GM19397 (cell line): ENCODE results near the gene KRT85.
A peak's percentile ranks its signal among the peaks of the same experiment; 100 is the strongest.
"Not testable (repeated sequence)": the region's sequence is repeated elsewhere in the genome, so short reads cannot be mapped to it uniquely, and the experiment has no call there.

Source experiments
- ATAC-seq: cut with Tn5 transposase; IDR thresholded peaks from one replicate; pipeline ENCODE4 v1.9.1; 2021; ENCODE audit warnings: mild to moderate bottlenecking, moderate library complexity; ENCODE audit not compliant: unreplicated experiment

Gene KRT85

GRCh38 chr12:52327830-52328500, 39.3 kb downstream of the KRT85 start:
- ATAC-seq: no peak

GRCh38 chr12:52327052-52327829, 40.0 kb downstream of the KRT85 start:
- peak; percentile 80 for ATAC-seq

DNA sequence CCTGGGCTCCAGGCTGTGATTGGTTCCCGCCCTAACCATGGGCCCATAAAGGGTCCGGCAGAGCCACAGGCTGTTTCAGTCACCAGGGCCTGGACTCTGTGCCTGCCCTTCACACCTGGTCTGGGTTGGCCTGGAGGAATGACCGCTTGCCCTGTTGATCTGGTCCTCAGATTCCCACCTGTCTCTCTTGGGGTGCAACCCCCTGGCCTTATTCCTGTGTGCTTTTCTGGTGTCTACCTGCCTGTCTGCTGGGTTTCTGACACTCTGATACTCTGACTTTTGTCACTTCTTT, 43.2 kb downstream of the KRT85 start:
- no peak for ATAC-seq

- no peak for ATAC-seq
Measured at GRCh38 chr12:52323416-52324152, 43.7 kb downstream of the KRT85 start.

GRCh38 chr12:52323001-52323400, 44.3 kb downstream of the KRT85 start:
- ATAC-seq: no peak

DNA sequence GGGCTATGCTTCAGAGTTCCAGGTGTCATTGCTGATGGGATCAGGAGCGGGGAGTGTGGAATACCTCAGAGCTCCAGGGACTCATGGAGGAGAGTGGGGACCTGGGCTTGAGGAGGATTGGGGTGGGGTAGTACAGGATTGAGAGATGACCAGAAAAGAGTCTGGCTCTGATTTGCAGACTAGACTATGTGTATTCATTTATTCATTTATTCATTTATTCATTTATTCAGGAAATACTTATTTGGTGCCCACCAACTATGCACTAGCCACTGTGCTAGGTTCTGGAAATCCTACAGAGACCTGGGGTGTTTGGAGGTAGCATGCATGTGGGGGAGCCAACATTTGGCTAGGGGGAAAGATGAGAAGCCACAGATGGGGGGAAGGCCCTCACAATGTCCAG, 45.2 kb downstream of the KRT85 start:
- ATAC-seq: no peak

DNA sequence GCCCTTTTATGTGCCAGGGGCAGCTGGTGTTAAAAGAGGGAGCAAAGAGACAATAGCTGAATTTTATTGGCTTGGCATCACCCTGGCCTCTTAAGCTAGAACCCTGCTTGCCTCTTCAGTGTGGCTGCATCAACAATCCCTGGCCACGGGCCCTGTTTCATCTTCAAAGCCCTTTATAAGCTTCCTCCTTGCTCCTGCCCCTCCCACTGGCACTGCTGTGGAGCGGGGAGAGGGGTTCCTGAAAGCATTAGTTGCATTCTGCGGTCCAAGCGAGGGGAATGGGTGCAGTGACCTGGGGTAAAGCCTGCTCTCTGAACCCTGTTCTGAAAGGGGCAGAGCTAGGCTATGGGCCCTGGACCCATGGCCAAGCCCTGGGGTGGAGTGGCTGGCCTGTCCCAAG, 45.9 kb downstream of the KRT85 start:
- no peak for ATAC-seq

DNA sequence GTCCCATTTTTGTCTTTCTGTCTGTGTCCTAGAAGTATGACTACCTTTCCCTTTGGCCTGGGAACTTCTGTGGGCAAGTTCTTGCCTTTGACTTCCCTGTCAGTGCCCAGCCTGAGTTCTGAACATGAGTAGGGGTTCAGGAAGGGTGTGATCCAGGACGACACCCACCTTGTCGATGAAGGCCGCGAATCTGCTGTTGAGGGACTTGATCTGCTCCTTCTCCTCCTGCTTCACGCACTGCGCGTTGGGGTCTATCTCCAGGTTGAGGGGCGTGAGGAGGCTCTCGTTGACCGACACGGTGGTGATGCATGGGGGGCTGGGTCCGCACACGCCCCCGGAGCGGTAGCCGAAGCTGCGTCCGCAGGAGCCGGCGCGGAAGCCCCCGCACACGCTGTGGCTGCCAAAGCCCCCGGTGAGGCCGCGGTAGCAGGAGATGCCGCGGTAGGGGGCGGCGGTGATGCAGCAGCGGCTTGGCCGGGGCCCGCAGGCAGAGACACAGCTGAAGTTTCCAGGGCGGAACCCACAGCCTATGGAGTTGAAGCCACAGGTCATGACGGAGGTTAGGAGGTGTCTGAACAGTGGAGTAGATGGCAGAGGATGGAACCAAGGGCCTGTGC, 46.4 kb downstream of the KRT85 start, which contains the start of gene KRT83:
Gene KRT83 (minus strand): TSS at position 615 of the 617 bp plus-strand sequence. CDS start 63 bp downstream, at position 552.
- ATAC-seq: no peak

DNA sequence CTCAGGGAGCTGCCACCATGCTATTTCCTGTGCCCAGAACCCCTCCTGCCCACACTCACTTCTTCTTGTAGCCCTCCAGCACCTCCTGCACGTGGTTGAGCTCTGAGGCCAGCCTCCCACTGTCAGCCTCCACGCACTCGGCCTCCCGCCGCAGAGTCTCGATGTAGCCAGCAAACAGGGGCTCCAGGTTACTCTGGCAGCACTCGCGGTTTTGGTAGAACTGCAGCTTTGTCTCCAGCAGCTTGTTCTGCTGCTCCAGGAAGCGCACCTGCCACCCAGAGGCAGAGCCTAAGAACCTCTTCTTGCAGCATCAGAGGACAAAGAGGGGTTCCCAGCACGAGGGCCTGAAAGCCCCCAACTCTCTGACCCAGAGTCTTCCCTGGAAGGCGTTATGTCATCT, 48.2 kb downstream of the KRT85 start:
- no peak for ATAC-seq

DNA sequence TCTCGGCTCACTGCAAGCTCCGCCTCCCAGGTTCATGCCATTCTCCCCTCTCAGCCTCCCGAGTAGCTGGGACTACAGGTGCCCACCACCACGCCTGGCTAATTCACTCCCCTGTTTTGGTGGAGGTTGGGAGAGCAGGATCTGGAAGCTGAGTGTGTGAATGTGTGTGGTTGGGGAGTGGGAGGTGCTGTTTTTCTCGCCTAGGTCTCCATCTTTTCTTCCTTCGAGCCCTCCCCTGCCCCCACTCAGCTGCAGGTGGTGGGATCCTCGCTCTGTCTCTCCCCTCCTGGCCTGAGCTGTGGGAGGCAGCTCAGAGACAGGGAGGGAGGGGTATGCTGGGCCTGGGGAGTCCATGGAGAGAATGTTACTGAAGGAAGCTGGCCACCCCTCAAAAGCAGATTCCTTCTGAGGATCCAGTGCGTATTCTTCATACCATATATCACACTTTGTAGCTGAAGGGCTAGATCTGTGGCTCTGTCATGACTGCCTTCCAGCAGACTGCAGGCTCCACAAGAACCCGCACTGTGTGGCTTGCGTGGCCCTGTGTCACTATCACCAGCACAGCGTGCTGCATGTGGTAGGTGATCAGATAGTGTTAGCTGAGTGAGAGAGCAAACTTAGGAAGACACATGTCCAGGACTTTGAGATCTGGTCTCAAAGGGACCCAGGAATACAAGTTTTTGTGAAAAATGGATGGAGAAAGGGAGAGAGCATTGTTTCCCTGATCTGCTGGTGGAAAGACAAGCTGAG, 48.9 kb downstream of the KRT85 start:
- no peak for ATAC-seq

DNA sequence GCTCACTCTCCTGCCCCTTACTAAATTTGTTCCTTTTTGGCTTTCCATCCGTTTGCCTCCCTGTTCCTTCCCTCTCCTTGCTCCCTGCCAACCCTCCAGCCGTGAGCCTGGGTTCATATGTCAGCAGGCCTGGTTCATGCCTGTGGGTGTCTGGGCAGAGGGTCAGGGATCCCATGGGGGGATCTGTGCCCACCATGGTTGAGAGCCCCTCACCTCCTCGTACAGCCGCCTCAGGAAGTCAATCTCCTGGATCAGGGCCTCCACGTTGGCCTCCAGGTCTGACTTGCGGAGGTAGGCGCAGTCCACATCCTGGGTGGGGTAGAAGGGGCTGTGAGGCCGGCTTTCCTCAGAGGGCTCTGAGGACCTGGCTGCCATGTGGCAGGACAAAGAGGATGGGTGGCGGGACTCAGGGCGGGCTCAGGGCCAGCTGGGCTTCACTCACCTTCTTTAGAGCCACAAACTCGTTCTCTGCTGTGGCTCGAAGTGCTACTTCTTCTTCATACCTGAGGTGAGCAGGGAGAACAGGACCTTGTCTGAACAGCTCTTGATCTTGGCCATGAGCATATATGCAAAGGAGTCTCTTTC, 49.7 kb downstream of the KRT85 start:
- no peak for ATAC-seq

- ATAC-seq: no peak
Measured at GRCh38 chr12:52316701-52317100, 50.6 kb downstream of the KRT85 start.

GRCh38 chr12:52316290-52316689, 51.0 kb downstream of the KRT85 start:
- no peak for ATAC-seq

DNA sequence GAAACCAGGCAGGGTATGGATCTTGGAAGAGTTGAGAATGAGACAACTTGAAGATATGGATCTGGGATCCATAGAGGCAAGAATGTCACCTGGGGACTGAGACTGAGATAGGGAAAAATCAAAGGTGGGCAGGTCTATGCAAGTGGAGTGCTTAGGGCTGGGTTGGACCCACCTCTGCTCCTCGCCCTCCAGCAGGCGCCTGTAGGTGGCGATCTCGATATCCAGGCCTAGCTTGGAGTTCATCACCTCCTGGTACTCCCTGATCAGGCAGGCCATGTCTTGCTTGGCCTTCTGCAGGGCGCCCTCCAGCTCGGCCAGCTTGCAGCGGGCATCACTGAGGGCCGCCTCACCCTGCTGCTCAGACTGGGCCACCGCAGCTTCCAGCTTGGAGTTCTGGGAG, 51.6 kb downstream of the KRT85 start:
- ATAC-seq: not testable (repeated sequence)

GRCh38 chr12:52314511-52314910, 52.8 kb downstream of the KRT85 start:
- no peak for ATAC-seq

DNA sequence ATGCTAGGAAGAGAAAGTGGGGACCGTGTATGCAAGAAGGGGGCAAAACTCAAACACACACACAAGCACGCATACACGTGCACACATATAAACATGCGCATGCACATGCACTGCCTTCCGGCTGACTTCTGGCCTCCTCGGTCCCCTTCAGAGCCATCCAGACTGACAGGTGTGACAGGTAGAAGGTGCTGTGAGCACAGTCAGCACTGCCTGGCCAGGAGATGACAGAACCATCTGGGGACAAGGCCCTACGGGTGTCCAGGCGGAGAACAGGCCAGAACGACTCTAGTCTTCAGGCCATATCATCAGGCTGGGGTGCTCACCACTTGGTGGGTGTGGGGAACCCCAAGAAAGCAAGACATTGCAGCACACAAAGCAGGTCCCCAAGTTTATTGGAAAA, 53.4 kb downstream of the KRT85 start:
- ATAC-seq: no peak

DNA sequence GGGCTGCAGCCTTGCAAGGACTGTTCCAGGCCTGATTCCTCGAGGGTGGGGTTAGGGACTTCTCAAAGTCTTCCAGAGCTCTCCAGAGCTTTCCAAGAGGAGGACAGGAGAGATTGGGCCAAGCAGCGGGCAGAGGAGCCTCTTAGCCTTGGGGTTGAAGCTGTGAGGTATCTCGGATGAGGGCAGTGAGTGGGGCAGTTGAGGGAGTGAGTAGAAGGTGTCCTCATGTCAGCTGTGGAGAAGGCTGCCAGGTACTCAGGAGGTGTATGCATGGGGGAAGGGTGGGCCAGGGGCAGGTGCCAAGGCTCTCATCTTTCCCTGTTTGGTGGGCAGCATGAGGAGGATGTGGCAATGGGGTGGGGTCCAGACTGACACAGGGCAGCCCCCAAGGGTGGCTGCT, 53.8 kb downstream of the KRT85 start:
- ATAC-seq: no peak

- ATAC-seq: no peak
Measured at GRCh38 chr12:52312086-52312485, 55.2 kb downstream of the KRT85 start.

- ATAC-seq: no peak
Measured at GRCh38 chr12:52311285-52311648, 56.0 kb downstream of the KRT85 start.

DNA sequence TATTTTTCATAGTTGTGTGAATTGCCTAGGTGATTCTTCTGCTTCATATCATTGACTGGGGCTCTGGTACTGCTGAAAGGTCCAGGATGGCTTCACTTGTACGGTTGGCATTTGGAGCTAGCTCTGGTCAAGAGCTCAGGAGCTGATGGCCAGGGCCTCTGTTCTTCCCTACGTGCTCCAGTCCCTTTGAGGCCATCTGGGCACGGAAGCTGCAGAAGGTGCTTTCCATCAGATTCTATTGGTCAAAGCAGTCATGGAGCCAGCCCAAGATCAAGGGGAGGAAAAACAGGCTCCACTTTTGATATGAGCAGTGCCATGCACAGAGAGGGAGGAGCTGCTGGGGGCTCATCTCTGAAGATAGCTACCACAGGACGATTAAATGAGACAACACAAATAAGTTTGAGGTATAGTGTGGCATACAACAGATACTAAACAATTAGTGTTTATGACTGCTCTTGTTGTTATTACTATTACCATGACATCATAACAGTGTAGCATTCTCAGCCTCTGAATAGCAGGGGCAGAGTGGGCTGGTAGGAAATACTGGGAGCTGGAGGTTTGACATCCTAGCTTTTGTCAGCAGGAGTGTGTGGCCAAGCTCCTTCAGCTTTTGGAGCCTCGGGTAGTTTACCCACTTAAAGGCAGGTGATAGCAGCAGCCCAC, 56.5 kb downstream of the KRT85 start:
- no peak for ATAC-seq
